Frontal cortex (tissue), 1 donor: ENCODE results near the gene F8A1. TPM values are rescaled to one million over a fixed set of nuclear protein-coding genes. Genes with fewer than 3 reads are reported as not detected.

Source experiments
- small RNA-seq: library from RNA; depleted of rRNA; stranded (forward); fragments of <200 nt; gene quantifications from one replicate; pipeline ENCODE3, GENCODE V24; 2014
- total RNA-seq: library from RNA; depleted of rRNA; stranded (reverse); fragments of >200 nt; gene quantifications from one replicate; pipeline ENCODE4 v1.2.3, GENCODE V29; 2014

F8A1 gene
- total RNA-seq, 1 donor from 2014 or later, result 2.4 TPM

Small RNAs within 50 kb of the gene (small RNA-seq; reads per million reads assigned to genes)
- not detected for gene MIR1184-1

Other genes with a start within 250 kb of the F8A1 start
- not detected for gene CTAG2, start 232.8 kb upstream of the F8A1 start, total RNA-seq
- gene GAB3, start 135.3 kb upstream of the F8A1 start, total RNA-seq, result 0.82 TPM
- 17.5 TPM for gene DKC1, start 123.5 kb upstream of the F8A1 start, total RNA-seq
- 20.0 TPM for gene MPP1, start 80.9 kb upstream of the F8A1 start, total RNA-seq
- gene SMIM9, start 51.7 kb upstream of the F8A1 start, total RNA-seq, result not detected
- gene F8, start 136.4 kb downstream of the F8A1 start, total RNA-seq, result 6.1 TPM
- 28.9 TPM for gene FUNDC2, start 140.5 kb downstream of the F8A1 start, total RNA-seq
- gene CMC4, start 184.8 kb downstream of the F8A1 start, total RNA-seq, result 3.3 TPM
- 10.2 TPM for gene MTCP1, start 184.8 kb downstream of the F8A1 start, total RNA-seq
- gene BRCC3, start 185.2 kb downstream of the F8A1 start, total RNA-seq, result 18.3 TPM